Measurements from ENCODE around the gene ATP1A1. TPM values are rescaled to one million over a fixed set of nuclear protein-coding genes. Genes with fewer than 3 reads are reported as not detected.

The ATP1A1 gene
- total RNA-seq, 1 experiment from 2014 or later = 239 TPM

- no peaks in the 10 kb centered on the region for H4K20me1 ChIP-seq (ENCODE audit: control insufficient read depth, insufficient read depth, insufficient read length)
- H3K4me3 Mint-ChIP-seq = no peak overlapping the region
- H3K27ac Mint-ChIP-seq = no peak overlapping the region
- no peaks in the 10 kb centered on the region for H3K23me2 ChIP-seq (ENCODE audit: insufficient read length, low read depth, low read length, poor library complexity, severe bottlenecking)
- no peak overlapping the region for H2AK5ac ChIP-seq (ENCODE audit: insufficient read length, low read length)
- no peak overlapping the region for H3K23ac ChIP-seq (ENCODE audit: insufficient read length, low read depth, low read length)
- H3K79me2 ChIP-seq (ENCODE audit: insufficient read depth, low read length) = no peaks in the 10 kb centered on the region
- no peak for DNase-seq
- no peak overlapping the region for H4K8ac ChIP-seq (replicated peaks; ENCODE audit: insufficient read length, low read depth, low read length)
- H3K18ac ChIP-seq (ENCODE audit: insufficient read length, low read depth, low read length) = no peak overlapping the region
- no peak overlapping the region for H3K56ac ChIP-seq (ENCODE audit: insufficient read length, low read depth, low read length)
- H3K79me1 ChIP-seq (ENCODE audit: insufficient read depth, low read depth, low read length, poor library complexity, severe bottlenecking) = no peaks in the 10 kb centered on the region
- no CpG with 5 or more reads among the region's 4 CpGs for WGBS (ENCODE audit: extremely low coverage, insufficient read length, low lambda C conversion rate)
- H3T11ph ChIP-seq (ENCODE audit: low read length) = no peak overlapping the region
- H3K36me3 Mint-ChIP-seq (ENCODE audit: insufficient read depth in 1 of 3, low read depth in 3 of 3) = no peaks in the 10 kb centered on the region
- H3K9ac ChIP-seq (ENCODE audit: extremely low read depth, insufficient read length, low read length) = no peak overlapping the region
- no peak overlapping the region for H4K91ac ChIP-seq (ENCODE audit: insufficient read length, low read depth, low read length)
- H2BK15ac ChIP-seq (ENCODE audit: low read depth, low read length) = no peak overlapping the region
- H3K4ac ChIP-seq (ENCODE audit: low read depth, low read length) = no peak overlapping the region
- no peak overlapping the region for H2BK12ac ChIP-seq (ENCODE audit: insufficient read length, low read depth, low read length)
- no peak overlapping the region for H3K27ac ChIP-seq (ENCODE audit: insufficient read length, low read depth, low read length)
- no peaks in the 10 kb centered on the region for H3K27me3 Mint-ChIP-seq (ENCODE audit: low read depth)
- no peak overlapping the region for H2AFZ ChIP-seq (ENCODE audit: low read length)
- peaks cover 21 to 25% of the 10 kb centered on the region in 2 experiments for H3K4me1 Mint-ChIP-seq
- no peak overlapping the region for H2BK5ac ChIP-seq (ENCODE audit: insufficient read length, low read length)
- H3K4me1 ChIP-seq (ENCODE audit: insufficient read depth, low read length) = peaks cover 4% of the 10 kb centered on the region; the same call in 1 of the 2 replicates
- H2BK120ac ChIP-seq (ENCODE audit: low read depth, low read length, poor library complexity, severe bottlenecking) = no peak overlapping the region
- no peak overlapping the region for H4K5ac ChIP-seq (ENCODE audit: insufficient read length, low read depth, low read length)
- no peak overlapping the region for H2BK20ac ChIP-seq (ENCODE audit: low read depth, low read length, poor library complexity, severe bottlenecking)
- H3K27me3 ChIP-seq (ENCODE audit: insufficient read depth, low read length) = no peaks in the 10 kb centered on the region
- no peak overlapping the region for H3K4me2 ChIP-seq (ENCODE audit: insufficient read depth, insufficient read length, low read length)
- H3K9me3 ChIP-seq (ENCODE audit: control insufficient read depth, low read depth, low read length) = no peaks in the 10 kb centered on the region
- H3K14ac ChIP-seq (ENCODE audit: insufficient read depth, low read length) = no peak overlapping the region
- no peaks in the 10 kb centered on the region for H3K9me3 Mint-ChIP-seq
- TF ChIP-seq, protein P1, sequence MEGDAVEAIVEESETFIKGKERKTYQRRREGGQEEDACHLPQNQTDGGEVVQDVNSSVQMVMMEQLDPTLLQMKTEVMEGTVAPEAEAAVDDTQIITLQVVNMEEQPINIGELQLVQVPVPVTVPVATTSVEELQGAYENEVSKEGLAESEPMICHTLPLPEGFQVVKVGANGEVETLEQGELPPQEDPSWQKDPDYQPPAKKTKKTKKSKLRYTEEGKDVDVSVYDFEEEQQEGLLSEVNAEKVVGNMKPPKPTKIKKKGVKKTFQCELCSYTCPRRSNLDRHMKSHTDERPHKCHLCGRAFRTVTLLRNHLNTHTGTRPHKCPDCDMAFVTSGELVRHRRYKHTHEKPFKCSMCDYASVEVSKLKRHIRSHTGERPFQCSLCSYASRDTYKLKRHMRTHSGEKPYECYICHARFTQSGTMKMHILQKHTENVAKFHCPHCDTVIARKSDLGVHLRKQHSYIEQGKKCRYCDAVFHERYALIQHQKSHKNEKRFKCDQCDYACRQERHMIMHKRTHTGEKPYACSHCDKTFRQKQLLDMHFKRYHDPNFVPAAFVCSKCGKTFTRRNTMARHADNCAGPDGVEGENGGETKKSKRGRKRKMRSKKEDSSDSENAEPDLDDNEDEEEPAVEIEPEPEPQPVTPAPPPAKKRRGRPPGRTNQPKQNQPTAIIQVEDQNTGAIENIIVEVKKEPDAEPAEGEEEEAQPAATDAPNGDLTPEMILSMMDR (conservative IDR thresholded peaks at IDR 0.05) = no peak
Measured at GRCh38 chr1:116343019-116343418, 30.0 kb upstream of the ATP1A1 start.

Data from H9 (cell line).